WTC11 (cell line): ENCODE results near the gene HHIP. TPM values are rescaled to one million over a fixed set of nuclear protein-coding genes. Genes with fewer than 3 reads are reported as not detected.

ENCODE experiments used
- ATAC-seq: fragments of 200-7000 bp; cut with Tn5 transposase; 2 replicates; pipeline ENCODE4 v1.10.0; 2021; ENCODE audit warnings: mild to moderate bottlenecking, moderate library complexity
- CTCF ChIA-PET: fragments of 300-600 bp; sonication (Branson Sonifier 250); formaldehyde crosslinking; loops from one replicate; lab custom pipeline; 2021; ENCODE audit warnings: antibody characterized with exemption; lab: Charles Lee
- POLR2A ChIA-PET: fragments of 350-600 bp; sonication (Branson Sonifier 250); formaldehyde crosslinking; loops from one replicate; lab custom pipeline; 2021; ENCODE audit warnings: antibody characterized with exemption; lab: Charles Lee
- DNase-seq: peaks from one replicate; pipeline ENCODE4 v3.0.0; 2021; ENCODE audit warnings: low spot score
- H3K27ac Mint-ChIP-seq: 2 replicates; pipeline ENCODE4 v1.8.0; 2021; ENCODE audit warnings: mixed read lengths
- H3K27me3 Mint-ChIP-seq: 2 replicates; pipeline ENCODE4 v1.8.0; 2021; ENCODE audit warnings: low read depth, mild to moderate bottlenecking, moderate library complexity, mixed read lengths
- H3K36me3 Mint-ChIP-seq: 2 replicates; pipeline ENCODE4 v1.8.0; 2021; ENCODE audit warnings: mixed read lengths
- H3K4me1 Mint-ChIP-seq: 2 replicates; pipeline ENCODE4 v1.8.0; 2022; ENCODE audit warnings: mixed read lengths
- H3K4me3 Mint-ChIP-seq: 2 replicates; pipeline ENCODE4 v1.8.0; 2021; ENCODE audit warnings: mild to moderate bottlenecking, moderate library complexity, mixed read lengths
- H3K9me3 Mint-ChIP-seq: 2 replicates; pipeline ENCODE4 v1.8.0; 2021; ENCODE audit warnings: mixed read lengths
- ATF1 ChIP-seq: sonication (generic); formaldehyde crosslinking; IDR thresholded peaks from 2 replicates; pipeline ENCODE4 v1.8.1; 2023; ENCODE audit warnings: mild to moderate bottlenecking, moderate library complexity, missing genetic modification reagents
- CTCF ChIP-seq: fragments of 200-600 bp; IDR thresholded peaks from 2 replicates; pipeline ENCODE4 v1.8.0; 2022; ENCODE audit warnings: antibody characterized with exemption
- ELF4 ChIP-seq: sonication (generic); formaldehyde crosslinking; IDR thresholded peaks from 2 replicates; pipeline ENCODE4 v1.8.1; 2022; ENCODE audit warnings: low read depth, mild to moderate bottlenecking, moderate library complexity, missing genetic modification reagents
- ETV6 ChIP-seq: sonication (generic); formaldehyde crosslinking; IDR thresholded peaks from 2 replicates; pipeline ENCODE4 v1.8.1; 2022; ENCODE audit warnings: mild to moderate bottlenecking, missing genetic modification reagents
- GABPB1 ChIP-seq: sonication (generic); formaldehyde crosslinking; IDR thresholded peaks from 2 replicates; pipeline ENCODE4 v1.8.1; 2023; ENCODE audit warnings: mild to moderate bottlenecking, missing genetic modification reagents
- GRHL2 ChIP-seq: fragments of 250-450 bp; sonication (Bioruptor Pico); IDR thresholded peaks from 2 replicates; pipeline ENCODE4 v1.8.0; 2022; ENCODE audit warnings: mild to moderate bottlenecking, moderate library complexity; ENCODE audit not compliant: insufficient replicate concordance, severe bottlenecking
- IRF1 ChIP-seq: sonication (generic); formaldehyde crosslinking; IDR thresholded peaks from 2 replicates; pipeline ENCODE4 v1.8.0; 2023; ENCODE audit warnings: missing genetic modification reagents
- JAZF1 ChIP-seq: fragments of 250-450 bp; sonication (Bioruptor Pico); IDR thresholded peaks from 2 replicates; pipeline ENCODE4 v1.9.0; 2021; ENCODE audit warnings: moderate library complexity, mild to moderate bottlenecking, inconsistent platforms
- MAX ChIP-seq: sonication (generic); formaldehyde crosslinking; IDR thresholded peaks from 2 replicates; pipeline ENCODE4 v1.8.0; 2022; ENCODE audit warnings: mild to moderate bottlenecking, missing genetic modification reagents
- MYBL2 ChIP-seq: sonication (generic); formaldehyde crosslinking; IDR thresholded peaks from 2 replicates; pipeline ENCODE4 v1.8.1; 2023; ENCODE audit warnings: mild to moderate bottlenecking, moderate library complexity, missing genetic modification reagents
- PRRX2 ChIP-seq: fragments of 250-450 bp; sonication (Bioruptor Pico); IDR thresholded peaks from 2 replicates; pipeline ENCODE4 v1.8.0; 2021; ENCODE audit warnings: mild to moderate bottlenecking
- SMAD3 ChIP-seq: sonication (generic); formaldehyde crosslinking; IDR thresholded peaks from 2 replicates; pipeline ENCODE4 v1.8.0; 2022; ENCODE audit warnings: missing genetic modification reagents, mild to moderate bottlenecking, borderline replicate concordance
- ZNF671 ChIP-seq: fragments of 250-450 bp; sonication (Bioruptor Pico); IDR thresholded peaks from 2 replicates; pipeline ENCODE4 v1.8.0; 2021; ENCODE audit warnings: mild to moderate bottlenecking
- total RNA-seq: library from RNA; stranded (reverse); gene quantifications from 3 replicates; pipeline ENCODE4 v1.2.3, GENCODE V29; 2021
- TF ChIP-seq, protein P1 (sequence below): sonication (generic); formaldehyde crosslinking; IDR thresholded peaks from 2 replicates; pipeline ENCODE4 v1.8.1; 2023; ENCODE audit warnings: mild to moderate bottlenecking, moderate library complexity, missing genetic modification reagents
- TF ChIP-seq, protein P2 (sequence below): sonication (generic); formaldehyde crosslinking; IDR thresholded peaks from 2 replicates; pipeline ENCODE4 v1.8.0; 2022; ENCODE audit warnings: missing genetic modification reagents

The HHIP gene
- total RNA-seq, 1 experiment from 2014 or later = 0.22 TPM

DNA sequence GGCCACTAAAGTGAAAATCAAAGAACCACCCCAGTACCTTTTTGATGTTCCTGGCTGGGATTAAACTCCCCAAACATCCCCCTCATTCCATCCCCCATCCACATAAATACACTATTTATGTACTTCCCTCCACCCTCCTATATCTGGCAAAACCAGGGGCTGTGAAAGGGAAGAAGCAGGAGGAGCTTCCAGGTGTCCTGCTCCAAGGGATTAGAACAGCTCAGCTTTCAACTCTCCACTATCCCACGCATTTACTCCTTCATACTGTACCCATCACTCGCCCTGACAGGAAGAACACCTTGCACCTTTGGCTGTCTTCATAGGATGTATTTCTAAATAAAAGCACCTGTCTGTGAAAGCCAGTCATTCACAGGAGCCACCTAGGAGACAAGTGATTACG is 140.0 kb downstream of the HHIP start:
- peaks cover 5% of the 10 kb centered on the region for H3K9me3 Mint-ChIP-seq
- H3K27me3 Mint-ChIP-seq = no peaks in the 10 kb centered on the region
- 0 out of 2 replicates have a peak, but pooled peaks cover 2% of the 10 kb centered on the region for H3K4me1 Mint-ChIP-seq
- POLR2A ChIA-PET = no interaction called here
- peaks cover 4% of the 10 kb centered on the region for H3K36me3 Mint-ChIP-seq
- no peak overlapping the region for H3K27ac Mint-ChIP-seq
- TF ChIP-seq GABPB1 (CRISPR knock-in tag) = no peak
- TF ChIP-seq JAZF1 (CRISPR knock-in tag) = no peak
- TF ChIP-seq ATF1 (CRISPR knock-in tag) = no peak
- TF ChIP-seq ETV6 = no peak
- TF ChIP-seq ELF4 = no peak
- no peak for TF ChIP-seq PRRX2 (CRISPR knock-in tag)
- no peak for TF ChIP-seq ZNF671 (CRISPR knock-in tag)
- TF ChIP-seq IRF1 (CRISPR knock-in tag) = no peak
- TF ChIP-seq, protein P1, sequence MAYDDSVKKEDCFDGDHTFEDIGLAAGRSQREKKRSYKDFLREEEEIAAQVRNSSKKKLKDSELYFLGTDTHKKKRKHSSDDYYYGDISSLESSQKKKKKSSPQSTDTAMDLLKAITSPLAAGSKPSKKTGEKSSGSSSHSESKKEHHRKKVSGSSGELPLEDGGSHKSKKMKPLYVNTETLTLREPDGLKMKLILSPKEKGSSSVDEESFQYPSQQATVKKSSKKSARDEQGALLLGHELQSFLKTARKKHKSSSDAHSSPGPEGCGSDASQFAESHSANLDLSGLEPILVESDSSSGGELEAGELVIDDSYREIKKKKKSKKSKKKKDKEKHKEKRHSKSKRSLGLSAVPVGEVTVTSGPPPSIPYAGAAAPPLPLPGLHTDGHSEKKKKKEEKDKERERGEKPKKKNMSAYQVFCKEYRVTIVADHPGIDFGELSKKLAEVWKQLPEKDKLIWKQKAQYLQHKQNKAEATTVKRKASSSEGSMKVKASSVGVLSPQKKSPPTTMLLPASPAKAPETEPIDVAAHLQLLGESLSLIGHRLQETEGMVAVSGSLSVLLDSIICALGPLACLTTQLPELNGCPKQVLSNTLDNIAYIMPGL (CRISPR knock-in tag) = no peak
- no peak for TF ChIP-seq MAX (CRISPR knock-in tag)
- TF ChIP-seq, protein P2, sequence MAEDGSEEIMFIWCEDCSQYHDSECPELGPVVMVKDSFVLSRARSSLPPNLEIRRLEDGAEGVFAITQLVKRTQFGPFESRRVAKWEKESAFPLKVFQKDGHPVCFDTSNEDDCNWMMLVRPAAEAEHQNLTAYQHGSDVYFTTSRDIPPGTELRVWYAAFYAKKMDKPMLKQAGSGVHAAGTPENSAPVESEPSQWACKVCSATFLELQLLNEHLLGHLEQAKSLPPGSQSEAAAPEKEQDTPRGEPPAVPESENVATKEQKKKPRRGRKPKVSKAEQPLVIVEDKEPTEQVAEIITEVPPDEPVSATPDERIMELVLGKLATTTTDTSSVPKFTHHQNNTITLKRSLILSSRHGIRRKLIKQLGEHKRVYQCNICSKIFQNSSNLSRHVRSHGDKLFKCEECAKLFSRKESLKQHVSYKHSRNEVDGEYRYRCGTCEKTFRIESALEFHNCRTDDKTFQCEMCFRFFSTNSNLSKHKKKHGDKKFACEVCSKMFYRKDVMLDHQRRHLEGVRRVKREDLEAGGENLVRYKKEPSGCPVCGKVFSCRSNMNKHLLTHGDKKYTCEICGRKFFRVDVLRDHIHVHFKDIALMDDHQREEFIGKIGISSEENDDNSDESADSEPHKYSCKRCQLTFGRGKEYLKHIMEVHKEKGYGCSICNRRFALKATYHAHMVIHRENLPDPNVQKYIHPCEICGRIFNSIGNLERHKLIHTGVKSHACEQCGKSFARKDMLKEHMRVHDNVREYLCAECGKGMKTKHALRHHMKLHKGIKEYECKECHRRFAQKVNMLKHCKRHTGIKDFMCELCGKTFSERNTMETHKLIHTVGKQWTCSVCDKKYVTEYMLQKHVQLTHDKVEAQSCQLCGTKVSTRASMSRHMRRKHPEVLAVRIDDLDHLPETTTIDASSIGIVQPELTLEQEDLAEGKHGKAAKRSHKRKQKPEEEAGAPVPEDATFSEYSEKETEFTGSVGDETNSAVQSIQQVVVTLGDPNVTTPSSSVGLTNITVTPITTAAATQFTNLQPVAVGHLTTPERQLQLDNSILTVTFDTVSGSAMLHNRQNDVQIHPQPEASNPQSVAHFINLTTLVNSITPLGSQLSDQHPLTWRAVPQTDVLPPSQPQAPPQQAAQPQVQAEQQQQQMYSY (CRISPR knock-in tag) = no peak
- TF ChIP-seq MYBL2 (CRISPR knock-in tag) = no peak
- TF ChIP-seq GRHL2 (CRISPR knock-in tag) = no peak
- TF ChIP-seq, all 79 proteins: peak for 0
- no peak overlapping the region for H3K4me3 Mint-ChIP-seq
- ATAC-seq = peak; percentile 20; the same call in 1 of the 2 replicates
- no peak for DNase-seq
- CTCF ChIA-PET = no interaction called here

- H3K4me1 Mint-ChIP-seq = 0 out of 2 replicates have a peak, but pooled peaks cover 2% of the 10 kb centered on the region
- ATAC-seq = peak; percentile 74
- no peak for DNase-seq
- ChIA-PET POLR2A (no interaction called here), CTCF (no interaction called here)
- peaks cover 18% of the 10 kb centered on the region for H3K9me3 Mint-ChIP-seq
- TF ChIP-seq SMAD3 (CRISPR knock-in tag) (no peak), CTCF (peak; percentile 52)
- H3K36me3 Mint-ChIP-seq = peaks cover 20% of the 10 kb centered on the region
- no peak overlapping the region for H3K4me3 Mint-ChIP-seq
- no peaks in the 10 kb centered on the region for H3K27me3 Mint-ChIP-seq
- H3K27ac Mint-ChIP-seq = no peak overlapping the region
These were observed 141.7 kb downstream of the HHIP start for GRCh38 chr4:144787365-144788258.
